KG1 (cell line): ENCODE measurements around the gene SCN4A.

Source experiments
- DNase-seq: peaks from one replicate; lab custom pipeline; 2025; lab: John Stamatoyannopoulos, UW

Gene SCN4A

GRCh38 chr17:64001763-64002529 lies 29.2 kb upstream of the SCN4A start:
- no peak for DNase-seq

DNA sequence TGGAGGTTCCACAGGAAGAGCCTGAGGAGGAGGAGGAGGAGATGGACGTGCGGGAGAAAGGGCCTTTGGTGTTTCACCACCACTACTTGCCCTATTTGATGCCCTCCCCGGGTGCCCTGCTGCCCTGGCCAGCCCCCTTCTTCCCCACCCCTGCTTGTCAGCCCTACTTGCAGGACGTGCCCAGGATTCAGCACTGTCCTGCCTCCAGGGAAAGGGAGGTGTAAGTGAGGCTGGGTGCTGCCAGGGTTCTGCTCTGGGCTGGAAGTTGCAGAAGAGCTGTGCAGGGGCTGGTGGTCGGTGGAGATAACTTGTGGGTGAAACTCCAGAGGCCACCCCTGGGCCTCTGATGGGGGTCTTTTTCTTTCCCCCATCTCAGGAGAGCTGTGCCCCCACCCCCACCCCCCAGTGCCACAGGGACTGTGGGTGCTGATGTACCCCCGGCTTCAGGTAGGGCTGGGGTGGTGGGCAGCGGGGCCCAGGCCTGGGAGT lies 28.4 kb upstream of the SCN4A start:
- DNase-seq = no peak

DNA sequence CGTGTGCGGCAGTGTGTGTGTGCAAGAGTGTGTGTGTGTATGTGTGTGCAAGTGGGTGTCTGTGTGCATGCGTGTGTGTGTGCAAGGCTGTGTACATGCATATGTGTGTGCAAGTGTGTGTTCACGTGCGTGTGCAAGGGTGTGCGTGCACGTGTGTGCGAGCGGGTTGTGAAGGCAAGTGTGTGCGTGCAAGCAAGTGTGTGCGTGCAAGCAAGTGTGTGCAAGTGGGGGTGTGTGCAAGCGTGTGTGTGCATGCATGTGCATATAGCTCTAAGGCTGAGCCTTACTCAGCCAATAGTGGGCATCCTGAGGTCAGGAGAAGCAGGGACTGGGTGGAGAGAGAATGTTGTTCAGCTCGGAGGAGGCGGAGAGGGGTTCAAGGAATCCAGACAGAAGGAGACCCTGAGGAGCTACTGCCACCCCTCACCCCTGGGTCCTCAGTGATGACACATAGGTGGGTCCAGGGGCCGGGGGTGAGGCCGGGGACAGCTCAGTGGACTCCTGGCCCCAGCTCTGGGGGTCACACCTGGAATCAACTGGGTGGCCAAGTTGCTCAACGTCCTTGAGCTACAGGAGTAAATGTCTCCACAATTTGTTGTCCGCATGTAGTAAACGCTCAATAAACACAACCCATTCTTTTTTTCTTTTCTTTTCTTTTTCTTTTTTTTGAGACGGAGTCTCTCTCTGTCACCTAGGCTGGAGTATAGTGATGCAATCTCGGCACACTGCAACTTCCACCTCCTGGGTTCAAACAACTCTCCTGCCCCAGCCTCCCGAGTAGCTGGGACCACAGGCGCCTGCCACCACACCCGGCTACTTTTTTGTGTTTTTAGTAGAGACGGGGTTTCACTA lies 27.2 kb upstream of the SCN4A start:
- no peak for DNase-seq

DNA sequence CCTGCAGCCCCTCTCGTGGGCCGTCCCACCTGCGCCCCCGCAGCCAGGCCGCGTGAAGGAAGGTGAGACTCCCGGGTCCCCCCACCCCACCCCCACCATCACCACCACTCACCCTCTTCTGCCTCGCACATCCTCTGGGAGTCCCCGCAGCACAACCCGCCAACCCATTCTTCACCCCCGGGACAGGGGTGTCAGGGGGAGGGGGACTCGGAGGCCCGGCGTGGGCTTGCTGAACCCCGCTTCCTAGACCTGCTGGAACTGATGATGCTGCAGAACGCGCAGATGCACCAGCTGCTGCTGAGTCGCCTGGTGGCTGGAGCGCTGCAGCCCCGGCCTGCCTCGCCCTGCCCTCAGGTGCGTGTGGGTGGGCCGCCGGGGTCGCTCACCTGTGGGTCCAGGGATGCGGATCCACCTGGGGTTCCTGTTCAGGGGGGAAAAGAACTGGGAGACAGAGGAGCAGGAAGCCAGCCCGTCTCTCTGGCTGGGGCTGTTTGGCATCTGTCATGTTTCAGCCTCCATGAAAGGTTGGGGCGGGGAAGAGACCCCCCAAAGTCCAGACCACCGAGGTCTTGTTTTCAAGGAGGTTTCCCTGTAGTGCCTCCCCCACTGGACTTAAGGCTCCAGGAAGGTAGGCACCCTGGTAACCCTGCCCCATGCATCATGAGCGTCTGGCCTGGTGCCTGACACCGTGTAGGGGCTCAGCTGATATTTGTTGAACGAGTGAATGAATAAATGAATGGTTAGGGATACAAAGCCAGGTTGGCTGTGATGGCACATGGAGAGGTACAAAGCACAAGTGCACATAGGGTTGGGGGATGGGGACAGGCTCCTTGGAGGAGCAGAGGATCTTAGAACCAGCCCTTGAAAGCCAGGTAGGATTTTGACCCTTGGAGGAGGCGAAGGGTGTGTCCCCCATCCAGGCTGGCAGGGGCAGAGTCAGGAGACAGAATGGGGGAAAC lies 26.3 kb upstream of the SCN4A start:
- no peak for DNase-seq

- DNase-seq = peak; percentile 35
Observed at GRCh38 chr17:63998050-63998720, 25.5 kb upstream of the SCN4A start, which contains the start of gene PRR29. Gene PRR29, plus strand, starts transcription at chr17:63998351. Its CDS starts 14 bp downstream, at chr17:63998365.

- DNase-seq = no peak
Observed at GRCh38 chr17:63997341-63998048, 24.8 kb upstream of the SCN4A start.

- no peak for DNase-seq
Observed at GRCh38 chr17:63996430-63997182, 23.9 kb upstream of the SCN4A start.

GRCh38 chr17:63995626-63996025 lies 22.9 kb upstream of the SCN4A start:
- no peak for DNase-seq

DNA sequence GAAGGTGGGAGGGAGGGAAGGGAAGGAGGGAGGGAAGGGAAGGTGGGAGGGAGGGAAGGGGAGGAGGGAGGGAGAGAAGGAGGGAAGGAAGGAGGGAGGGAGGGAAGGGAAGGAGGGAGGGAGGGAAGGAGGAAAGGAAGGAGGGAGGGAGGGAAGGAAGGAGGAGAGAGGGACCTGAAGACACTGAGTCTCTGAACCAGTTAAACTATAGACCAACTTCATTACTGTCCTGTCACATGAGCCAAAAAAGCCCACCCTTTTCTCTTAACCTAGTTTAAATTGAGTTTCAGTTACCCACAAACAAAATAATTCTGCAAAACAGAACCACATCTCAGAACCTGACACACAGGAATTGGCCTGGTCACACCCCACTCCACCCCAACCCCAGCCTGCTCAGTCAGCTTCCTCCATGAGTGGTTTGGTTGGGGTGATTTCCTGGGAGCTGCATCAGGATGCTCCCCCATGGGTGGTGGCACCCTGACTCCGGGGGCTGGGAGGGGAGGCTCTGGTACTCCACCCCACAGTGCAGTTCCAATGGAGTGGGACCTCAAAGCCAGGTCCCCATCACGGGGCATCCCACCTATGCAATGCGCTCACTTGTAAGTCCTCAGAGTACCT lies 20.8 kb upstream of the SCN4A start:
- DNase-seq = no peak

GRCh38 chr17:63991611-63992010 lies 18.9 kb upstream of the SCN4A start:
- DNase-seq = no peak

DNA sequence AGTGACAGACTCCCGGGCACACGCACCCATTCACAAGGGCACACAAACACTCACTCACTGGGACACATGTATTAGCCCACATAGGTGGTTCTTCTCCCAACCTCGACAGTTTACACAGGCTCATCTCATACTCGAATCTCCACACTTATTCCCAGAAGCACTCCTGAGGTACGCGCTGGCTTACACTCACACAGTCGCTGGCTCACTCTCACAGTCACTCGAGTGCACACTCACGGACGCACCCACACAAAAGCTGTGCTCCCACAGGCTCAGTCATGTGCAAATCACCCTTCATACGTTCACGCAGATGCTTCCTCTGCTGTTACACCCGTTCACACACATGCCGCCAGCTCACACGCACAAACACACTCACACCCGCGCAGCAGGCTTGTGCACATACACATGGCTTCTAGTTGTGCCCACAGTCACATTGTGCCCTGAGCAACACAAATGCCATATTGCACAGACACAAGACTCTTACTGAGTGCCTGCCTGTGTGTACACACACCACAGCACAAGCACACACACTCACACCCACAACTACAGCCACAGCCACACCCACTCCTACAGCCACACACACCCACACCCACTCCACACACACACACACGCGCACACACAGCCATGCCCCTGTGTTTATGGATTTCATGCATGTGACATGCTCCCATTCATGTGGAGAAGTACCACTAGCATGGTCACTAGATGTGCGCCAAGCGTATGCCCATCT lies 17.1 kb upstream of the SCN4A start:
- no peak for DNase-seq

DNA sequence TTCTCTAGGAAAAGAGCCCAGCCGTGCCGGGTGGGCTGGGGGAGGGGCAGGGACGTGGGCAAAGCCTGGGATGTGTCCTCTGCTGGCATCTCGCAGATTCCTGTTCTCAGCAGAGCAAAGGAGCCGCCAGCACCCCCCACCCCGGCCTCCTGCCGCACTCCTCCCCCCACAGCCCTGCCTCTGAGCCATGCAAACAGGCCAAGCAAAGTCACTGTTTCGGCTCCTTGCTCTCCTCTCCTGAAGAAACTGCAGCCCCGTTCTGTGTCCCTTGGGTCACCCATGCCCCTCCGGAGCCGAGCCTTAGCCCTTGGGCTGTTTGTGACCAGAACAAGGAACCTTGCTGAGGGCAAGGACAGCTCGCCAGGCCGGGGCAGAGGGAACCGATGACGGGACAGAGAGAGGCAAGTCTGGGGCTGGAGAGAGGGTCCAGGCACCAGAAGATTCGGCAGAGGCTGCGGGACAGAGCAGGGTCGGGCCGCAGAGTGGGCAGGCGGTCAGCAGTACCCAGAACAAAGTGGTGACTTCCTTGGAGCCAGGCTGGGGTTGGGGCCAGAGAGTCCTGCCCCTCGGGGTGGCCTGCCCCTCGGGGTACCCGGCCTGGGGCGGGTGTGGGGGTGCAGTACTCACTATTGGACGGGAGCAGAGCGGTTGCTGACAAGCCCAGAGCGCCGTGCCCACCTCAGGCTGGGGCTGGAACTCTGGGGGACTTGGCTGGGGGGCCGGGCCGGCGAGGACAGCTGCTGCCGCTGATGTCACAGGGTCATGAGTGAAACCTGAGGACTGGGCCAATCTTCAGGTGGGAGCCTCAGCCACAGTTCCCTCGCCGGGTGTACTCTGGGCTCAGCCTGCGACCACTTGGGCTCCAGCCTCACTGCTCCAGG lies 16.3 kb upstream of the SCN4A start:
- DNase-seq = no peak

DNA sequence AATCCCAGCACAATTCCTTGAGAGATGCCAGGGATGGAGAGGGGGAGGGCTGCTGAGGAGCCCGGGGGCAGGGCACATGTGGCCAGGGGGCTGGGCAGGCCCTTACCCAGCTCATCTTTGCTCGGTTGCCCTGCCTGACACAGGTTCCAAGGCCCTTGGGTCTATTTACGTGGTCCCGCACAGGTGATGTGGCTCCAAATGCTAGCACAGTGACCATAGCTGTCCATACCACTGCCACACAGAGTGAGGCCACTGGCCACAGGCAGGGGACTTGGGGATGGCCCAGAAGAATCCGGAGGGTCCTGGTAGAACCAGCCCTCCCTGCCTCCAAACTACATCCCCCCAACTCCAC lies 15.4 kb upstream of the SCN4A start:
- no peak for DNase-seq

GRCh38 chr17:63987221-63988126 lies 14.8 kb upstream of the SCN4A start:
- DNase-seq = no peak

DNA sequence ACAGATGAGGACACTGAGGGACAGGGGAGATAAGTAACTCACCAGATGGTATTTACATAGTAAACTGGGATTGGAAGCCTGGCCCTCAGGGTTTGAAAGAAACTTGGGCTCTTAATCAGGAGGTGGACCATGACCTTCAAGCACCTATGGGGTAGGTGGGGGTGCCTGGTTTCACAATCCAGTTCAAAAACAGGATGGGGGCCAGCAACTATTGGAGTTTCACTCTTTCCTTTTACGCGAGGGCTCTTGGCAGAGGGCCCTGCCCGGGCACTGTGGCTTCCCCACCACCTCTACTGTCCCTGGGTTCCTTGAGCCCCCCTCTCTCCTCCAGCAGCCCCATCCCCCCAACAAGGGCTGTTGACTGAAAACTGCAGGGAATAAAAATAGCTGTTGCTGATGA lies 14.1 kb upstream of the SCN4A start:
- DNase-seq = no peak

DNA sequence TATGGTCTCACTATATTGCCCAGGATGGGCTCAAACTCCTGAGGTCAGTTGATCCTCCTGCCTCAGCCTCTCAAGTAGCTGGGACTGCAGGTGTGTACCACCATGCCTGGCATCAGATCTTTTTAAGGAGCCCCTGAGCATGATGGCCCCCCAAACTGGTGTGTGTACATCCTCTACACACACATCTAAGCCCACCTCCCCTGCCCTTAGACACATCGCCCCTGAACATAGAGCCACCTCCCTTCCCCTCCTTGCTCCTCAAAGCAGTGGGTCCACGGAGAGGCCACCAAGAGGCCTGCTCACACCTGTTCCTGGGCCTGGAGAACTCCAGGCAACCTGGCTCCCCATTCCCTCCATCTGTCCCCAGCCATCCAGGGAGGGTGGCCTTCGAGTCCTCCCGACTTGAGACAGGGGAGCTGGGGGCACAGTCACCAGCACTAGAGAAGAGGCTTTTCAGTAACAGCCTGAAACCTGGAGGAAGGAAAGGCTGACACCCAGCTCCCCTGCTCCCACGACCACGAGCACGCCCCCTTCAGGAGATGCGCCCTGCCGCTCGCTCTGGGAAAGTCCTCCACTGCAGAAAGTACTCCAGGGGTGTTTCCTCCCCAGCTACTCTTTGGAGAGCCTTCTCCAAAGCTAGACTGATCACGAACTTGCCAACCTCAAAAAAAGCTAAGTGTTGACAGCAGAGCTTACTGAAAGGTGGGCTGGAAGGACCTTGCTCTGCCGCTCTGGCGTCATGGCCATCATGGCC lies 12.8 kb upstream of the SCN4A start:
- no peak for DNase-seq
